Daoy (cell line): ENCODE results near the gene SERP2. TPM values are rescaled to one million over a fixed set of nuclear protein-coding genes. Genes with fewer than 3 reads are reported as not detected.

Source experiments
- DNase-seq: peaks from one replicate; pipeline ENCODE4 v3.0.0-alpha.2; 2015; ENCODE audit warnings: low read depth
- total RNA-seq: library from RNA; depleted of rRNA; stranded (reverse); fragments of >200 nt; shearing (Covaris generic); gene quantifications from 2 replicates; pipeline ENCODE4 v1.2.3, GENCODE V29; 2014

Gene SERP2
- total RNA-seq, 1 experiment from 2014 or later: 1.9 TPM

DNA sequence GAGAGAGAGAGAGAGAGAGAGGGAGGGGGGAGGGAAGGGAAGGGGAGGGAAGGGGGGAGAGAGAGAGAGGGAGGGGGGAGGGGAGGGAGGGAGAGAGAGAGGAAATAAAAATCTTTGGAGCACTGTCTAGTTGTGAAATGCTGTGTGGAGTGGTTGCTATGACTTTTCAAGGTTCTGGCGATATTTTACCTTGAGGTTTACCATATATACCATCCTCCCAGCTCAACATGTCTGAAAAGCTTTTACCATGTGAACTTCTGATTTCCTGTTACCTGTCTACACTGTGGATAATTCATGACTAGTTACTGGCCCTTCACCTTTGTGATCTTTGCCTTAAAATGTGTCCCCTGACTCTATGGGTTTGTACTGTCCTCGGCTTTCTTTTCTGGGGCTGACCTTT is 38.2 kb downstream of the SERP2 start:
- no peak for DNase-seq

DNA sequence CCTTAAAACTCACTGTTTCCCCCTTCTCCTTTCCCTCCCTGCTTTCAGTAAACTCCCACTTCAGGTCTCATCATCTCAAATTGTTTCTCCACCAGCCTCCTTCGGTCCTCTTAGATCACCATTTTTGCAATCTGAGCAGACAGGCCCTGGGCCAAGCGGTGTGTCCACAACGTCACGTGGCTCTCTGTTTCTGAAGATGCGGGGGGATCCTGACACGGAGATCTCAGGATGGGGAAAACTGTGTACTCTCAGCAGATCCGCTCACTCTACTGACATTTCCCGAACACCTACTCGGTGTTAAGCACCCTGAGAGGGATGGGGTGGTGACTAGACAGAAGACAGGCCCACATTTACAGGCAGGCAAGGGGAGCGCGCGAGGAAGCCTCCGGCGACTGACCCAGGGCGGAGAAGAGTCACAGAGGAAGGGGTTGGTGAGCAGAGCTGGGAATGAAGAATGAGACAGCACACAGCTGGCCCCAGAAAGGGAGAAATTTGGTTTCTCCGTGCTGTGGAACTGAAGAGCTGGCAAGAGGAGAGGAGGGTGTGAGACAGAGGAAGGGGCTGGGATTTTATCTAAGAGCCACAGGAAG is 38.8 kb downstream of the SERP2 start:
- DNase-seq: no peak

DNA sequence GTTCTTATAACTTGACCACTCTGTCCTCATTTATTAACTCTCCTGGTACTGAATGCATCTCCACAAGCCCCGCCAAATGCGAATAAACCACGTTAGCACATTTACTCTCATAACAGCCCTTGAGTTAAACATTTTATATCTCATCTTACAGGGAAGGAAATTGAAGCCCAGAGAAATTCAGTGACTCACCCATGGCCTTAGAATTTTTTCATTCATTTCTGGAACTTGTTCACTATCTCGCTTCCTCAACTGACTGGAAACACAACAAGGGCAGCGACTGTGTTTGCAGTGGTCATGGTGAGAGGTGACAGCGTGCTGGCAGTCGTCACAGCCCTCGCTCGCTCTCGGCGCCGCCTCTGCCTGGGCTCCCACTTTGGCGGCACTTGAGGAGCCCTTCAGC is 39.5 kb downstream of the SERP2 start:
- no peak for DNase-seq

DNA sequence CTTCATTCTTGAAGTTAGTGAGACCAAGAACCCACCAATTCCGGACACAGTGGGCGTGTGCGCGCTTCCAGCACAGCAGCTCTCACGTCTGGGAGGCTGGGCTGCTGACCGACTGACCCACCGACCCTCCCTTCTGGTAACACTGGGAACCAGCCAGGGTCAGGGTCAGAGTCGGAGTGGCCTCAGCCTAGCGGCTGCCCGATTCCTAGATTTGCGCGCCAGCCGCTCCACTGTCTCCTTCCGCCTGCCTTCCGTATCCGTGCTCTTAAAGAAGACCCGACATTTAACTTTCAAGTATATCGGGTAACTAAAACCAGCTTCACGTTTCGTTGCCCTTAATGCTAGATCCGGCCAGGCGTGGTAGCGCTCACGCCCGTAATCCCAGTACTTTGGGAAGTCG is 41.1 kb downstream of the SERP2 start:
- no peak for DNase-seq

DNA sequence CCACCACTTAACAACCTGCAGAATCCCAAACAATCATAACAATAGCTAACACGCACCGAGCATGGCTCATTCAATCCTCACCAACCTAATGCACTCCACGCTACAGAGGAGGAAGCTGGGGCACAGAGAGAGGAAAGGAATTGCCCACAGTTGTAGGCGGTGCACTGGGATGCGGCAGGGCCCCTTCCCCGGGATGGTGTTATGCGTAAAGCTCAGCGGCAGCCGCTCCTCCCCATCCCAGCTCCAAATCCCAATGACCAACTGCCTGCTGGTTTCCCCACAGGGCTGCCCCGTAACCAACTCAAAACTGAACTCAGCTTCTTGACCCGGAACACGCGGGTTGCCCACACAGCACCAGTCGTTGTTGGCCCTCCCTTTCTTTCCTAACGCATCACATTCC is 42.2 kb downstream of the SERP2 start:
- no peak for DNase-seq

DNA sequence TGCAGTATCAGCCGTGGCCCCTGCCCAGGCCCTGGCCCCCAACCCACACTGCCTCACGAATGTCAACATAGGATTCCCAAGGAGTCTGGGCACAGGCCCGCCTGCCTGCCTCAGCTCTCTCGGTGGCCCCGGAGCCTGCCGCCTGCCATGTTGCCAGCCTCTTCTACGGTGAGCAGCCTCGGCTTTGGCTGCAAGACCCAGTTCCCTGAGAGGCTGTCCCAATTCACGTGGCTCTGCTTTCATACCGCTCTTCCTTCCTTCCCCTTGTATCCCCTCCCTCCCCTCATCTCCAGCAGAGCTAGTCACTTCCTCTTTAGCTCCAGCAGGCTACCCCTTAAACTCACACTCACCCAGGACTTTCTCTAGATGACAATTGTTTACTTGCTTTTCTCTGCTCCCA is 42.7 kb downstream of the SERP2 start:
- no peak for DNase-seq

DNA sequence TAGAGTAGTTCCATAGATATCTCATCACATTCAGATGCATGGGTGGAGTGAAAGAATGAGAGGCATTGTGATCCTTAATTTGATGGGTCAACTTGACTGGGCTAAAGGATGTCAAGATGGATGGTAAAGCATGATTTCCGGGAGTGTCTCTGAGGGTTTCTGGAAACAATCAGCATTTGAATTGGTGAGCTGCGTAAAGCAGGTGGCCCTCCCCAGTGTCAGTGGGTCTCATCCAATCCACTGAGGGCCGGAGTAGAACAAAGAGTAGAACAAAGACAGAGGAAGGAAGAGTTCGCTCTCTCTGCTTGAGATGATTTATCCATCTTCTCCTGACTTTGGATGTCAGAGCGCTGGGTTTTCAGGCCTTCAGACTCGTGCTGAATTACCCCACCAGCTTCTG is 43.1 kb downstream of the SERP2 start:
- DNase-seq: no peak

DNA sequence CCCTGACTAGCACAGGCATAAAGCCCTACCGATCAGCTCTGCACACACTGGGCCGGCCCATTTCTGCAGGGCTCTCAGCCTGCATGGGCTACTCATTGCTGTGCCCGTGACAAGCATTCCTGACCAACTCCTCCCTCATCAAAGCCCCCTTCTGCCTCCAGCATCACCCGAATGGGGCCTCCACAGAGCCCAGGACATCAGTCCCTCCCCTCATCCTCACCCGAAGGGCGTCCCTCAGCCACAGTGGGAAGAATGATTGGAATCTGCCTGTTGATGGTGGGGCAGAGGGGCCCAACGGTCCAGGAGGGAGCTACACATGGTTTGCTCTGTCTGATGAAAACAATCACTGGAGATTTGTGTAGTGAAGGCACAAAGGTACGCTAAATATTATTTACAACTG is 43.8 kb downstream of the SERP2 start:
- DNase-seq: no peak

DNA sequence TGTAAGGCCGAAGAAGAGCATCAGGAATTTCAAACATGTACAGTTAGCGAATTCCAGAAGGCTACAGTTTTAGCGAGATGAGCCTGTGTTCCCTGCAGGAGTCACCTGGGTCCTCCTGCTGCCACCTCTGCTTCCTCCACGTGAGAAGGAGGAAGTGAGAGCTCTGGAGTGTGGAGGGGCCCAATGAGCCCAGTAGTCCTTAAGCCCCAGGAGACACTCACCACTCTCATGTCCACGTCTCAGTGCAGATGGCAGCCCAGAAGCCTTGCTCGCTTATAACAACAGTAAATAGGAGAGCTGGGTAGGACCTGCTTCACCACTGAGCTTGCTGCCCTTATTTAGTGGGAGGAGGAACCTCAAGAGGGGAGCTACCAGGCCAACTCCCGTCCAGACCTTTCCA is 44.3 kb downstream of the SERP2 start:
- DNase-seq: no peak

DNA sequence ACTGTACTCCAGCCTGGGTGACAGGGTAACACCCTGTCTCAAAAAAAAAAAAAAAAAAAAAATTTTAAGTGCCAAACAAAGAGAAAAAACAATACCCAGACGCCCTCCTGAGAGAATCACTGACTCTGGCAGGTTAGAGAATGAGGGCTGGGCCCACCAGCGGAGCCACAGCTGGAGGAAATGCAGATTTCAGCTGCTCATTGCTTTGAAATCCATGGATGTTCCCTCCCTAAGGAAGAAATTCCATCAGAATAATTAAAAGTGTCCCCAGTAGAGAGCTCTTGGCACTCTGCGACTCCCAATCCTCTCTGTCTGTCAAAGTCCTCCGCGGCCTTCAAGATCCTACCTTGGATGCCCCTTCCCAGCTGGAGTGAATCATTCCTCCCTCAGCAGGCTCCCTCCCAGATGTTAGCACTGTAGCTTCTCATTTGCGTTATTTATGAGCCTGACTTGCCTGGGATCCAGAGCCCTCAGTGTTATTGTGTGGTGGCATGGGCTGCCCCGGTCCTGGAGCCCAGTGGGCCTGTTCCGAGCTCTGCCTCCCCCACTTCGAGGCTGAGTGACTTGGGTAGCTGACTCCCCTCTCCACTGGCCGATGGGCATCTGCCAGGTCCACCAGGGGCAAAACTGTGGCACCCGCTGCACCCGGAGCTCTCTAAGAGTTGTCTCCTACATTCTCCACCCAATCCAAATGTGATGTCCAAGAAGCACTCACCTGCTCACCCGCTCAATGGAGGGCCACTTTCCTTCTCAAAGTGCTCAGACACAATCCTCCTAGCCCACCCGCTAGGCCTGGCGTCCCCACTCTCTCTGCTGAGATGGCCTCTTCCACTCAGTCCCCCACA is 47.0 kb downstream of the SERP2 start:
- no peak for DNase-seq

DNA sequence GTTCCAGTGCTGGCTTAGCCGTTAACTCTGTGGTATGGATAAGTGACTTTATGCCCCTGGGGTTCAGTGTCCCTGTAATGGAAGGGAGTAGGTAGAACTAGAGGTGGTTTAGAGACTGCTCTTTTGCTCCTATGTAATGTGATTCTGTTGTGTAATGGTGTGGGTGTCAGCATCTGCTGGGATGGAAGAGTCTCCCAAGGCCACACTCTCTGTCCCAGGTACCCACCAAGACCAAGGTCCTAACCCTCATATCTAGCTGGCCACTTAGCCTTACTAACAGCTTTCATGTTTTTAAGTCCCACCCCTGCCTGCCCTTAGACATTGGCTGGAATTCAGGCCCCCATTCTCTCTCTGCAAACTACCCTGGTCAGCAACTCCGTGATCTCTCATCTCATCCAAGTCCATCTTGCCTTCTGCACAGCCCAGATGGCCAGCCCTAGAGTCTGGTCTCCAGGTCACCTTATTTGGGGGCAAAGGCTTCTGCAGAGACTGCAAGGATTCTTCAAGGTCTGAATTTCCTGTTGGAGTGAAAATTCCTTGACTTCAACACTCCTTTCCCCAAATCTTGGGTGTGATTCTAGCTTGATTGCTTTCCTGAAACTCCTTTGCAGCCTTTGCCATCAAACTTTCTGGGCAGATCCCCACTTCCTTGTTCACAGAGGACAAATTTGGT is 48.4 kb downstream of the SERP2 start:
- no peak for DNase-seq

DNA sequence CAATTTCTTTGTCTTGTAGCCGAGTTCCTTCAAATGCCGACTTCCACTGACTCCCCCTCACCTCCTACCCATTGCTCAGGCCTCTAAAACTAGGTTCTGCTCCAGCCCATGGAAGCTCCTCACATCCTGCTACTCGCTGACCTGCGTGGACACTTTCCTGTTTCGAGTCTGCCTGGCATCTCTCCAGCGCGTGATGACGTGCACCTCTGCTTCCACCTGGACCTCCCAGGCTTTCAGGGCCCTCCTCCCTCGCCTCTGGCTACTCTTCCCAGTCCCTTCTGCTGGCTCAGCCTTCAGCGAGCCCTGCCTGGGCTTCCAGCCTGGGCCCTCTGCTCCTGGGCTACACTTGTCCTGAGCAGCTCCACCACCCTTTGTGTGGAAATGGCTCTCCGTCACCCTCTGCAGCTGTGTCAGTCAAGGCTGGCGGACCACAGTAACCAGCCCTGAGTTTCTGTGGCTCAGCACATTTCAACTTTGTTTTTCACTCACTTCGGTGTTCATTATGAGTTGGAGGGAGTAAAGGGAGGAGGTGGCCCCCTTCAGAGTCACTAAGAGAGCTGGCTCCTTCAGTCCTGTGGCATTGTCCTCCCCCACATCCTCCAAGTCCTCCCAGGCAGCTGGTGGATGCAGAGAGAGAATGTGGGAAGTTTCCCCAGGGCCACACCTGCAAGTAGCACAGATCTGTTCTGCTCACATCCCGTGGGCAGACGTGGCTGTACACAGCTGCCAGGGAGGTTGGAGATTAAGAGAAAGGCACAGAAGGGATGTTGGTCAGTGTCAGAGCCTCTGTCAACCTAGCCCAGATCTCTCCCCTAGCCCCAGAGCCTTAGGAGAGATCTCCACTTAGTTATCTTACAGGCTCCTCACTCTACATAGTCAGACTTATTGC is 49.4 kb downstream of the SERP2 start:
- no peak for DNase-seq

DNA sequence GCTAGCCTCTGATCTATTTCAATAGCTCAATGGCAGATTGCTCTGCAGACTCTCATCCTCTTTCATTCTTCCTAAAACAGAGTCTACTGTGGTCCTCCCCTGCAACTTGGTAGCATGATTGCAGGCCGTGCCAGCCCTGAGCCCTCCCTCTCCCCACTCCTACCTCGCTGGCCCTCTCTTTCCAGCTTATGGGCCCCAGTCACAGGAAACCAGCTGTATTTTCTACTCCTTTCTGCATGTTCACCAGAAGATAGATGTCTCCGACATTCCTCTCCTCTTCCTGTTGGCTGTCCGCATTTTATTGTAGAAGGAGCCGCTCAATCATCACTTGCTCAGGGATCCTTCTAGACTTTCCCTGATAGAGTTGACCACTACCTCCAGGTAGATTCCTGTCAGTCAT is 50.2 kb downstream of the SERP2 start:
- DNase-seq: no peak

DNA sequence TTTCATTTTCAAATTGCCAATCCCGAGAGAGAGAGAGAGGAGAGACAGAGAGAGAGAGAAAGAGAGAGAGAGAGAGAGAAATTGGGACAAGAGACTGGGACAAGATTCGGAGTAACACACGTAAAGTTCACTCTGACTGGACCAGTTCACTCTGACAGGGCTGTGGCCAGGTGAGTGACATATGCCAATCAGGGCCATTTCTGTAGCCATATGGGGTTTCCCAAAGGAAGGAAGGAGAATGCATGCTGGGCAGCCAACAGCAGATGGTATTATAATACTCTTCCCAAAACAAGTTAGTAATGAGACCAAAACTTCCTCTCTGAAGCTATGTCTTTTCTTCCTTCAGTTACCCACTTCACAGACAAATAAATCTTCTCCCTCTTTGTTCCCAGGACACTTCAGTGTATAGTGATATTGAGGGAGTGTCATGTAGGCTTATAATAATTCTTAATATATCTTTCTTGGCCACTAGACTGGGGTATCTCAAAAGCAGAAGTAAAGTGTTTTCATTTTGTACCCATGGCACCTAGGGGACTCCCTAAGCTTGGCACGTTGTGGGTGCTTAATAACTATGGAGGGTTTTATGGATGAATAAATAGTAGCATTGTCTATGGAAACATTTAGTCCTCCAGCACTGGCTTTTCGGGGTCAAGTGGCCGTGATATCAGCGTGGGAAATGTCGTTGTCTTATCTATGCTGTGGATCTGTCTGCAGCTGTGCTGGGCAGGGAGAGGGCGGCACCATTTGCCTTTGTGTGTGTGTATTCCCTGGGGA is 51.6 kb downstream of the SERP2 start:
- DNase-seq: no peak

DNA sequence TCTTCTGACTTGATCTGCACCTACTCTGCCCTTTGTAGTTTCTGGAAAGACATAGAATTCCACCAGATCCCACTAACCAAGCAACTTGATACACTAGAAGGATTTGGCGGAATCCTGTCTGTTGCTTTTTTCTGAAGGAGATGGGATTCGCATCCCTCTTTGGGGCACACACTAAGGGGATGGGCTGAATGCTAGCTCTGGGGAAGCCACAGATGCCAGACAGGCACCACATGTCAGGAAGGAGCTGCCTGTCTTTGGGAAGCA is 52.1 kb downstream of the SERP2 start:
- DNase-seq: no peak

DNA sequence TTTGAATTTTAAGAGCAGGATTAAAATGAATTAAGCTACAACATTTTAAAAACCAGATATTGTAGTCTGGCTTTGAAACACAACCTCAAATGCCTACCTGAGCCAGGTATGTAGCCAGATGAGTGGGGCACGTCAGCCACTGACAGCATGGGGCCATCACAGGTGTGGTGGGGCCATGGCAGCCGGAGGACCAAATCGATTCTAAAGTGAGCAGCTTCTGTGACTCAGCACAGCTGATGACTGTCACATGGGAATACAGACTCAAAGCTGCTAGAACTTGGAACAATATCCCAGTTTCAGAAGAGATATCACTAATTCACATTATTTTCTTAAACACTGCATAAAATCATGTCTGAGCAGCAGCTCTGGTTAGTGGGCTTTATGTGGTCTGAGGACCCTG is 52.8 kb downstream of the SERP2 start:
- DNase-seq: no peak

DNA sequence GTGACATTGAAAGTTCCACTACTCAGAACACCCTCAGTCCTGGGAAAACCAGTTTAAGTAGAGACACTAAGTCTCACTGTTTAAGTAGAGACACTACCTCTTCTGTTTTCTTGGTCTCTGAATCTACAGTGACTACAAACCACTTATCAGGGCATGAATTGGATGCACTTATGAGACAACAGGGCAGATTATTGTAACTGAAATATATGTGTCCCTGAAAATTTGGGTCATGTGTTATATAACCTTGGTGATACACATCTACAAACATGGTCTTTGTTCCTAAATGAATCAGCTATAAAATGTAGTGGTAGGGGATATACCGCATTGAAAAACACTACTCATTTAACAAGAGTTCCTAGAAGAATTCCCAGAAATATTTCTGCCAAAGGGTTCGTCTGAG is 55.7 kb downstream of the SERP2 start:
- DNase-seq: no peak

DNA sequence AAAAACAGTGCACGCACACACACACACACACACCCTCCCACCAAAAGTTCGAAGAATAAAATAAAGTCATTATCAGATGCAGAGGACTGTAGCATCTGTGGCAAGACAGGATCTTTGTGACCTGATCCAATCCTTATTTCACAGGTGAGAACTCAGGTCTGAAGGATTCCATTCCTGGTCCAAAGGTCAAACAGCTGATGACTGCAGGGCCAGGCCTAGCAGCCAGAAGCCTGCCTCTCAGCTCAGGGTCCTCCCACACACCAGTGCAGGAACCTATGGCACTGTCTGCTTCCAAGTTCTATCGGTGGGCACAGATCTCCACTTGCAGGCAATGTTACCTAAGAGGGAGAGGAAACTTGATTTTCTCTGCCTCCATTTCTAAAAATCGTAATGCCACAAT is 57.5 kb downstream of the SERP2 start:
- no peak for DNase-seq

DNA sequence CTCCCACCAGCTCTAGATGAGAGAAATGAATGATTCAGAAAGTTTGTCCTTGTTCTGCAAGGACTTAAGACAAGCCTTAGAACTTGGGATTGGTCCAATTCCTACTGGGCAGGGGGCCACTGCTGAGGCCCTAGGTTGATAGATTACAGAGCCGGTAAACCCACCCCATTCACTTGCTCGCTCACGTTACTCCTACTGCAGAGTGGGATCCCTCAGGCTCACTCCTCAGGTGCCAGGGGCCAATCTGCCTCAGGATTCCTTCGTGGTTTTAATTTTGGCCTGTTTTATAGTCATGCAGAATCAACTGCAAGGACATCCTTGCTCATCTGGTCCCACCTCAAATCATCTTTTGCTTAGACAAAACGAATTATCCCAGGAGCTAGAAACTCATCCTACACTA is 59.0 kb downstream of the SERP2 start:
- DNase-seq: no peak

DNA sequence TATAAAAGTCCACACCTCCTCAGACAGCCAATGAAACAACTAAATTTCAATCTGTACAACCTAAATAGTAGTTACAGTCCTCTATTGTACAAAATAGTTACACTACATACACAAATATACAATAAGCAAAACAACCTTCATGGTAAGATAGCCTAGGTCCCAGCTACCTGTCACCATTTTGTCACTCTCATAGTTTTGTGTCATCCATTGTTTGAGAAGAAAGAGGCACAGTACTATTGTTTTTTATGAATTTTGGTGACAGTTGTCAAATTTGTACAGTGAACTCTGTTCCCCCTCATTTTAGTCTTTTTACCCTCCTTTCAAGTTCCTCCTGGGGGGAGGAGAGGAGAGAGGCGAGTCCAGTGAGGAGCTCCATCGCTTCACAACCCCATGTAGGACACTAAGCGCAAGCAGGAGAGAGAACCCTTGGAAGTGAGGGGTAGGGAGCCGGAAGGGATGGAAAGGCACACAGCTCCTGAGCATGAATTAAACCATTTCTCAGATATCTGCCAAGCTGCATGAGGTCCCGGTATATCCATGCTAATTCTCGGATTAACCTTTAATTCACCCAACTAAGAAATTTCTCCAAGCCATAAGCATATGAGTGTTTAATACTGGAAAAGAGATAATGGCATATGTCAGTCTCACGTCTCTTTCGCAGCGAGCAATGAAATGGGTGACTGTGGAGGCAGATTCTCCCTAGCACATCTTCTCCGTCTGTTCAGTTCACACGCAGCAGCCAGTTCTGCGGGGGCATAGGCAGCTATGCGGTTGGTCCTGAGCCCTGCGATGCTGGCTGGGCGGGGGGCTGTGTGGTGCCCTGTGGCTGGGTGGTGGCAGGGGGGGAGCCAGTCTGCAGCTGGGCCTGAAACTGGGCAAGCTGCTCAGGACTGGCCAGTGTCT is 60.5 kb downstream of the SERP2 start:
- no peak for DNase-seq

DNA sequence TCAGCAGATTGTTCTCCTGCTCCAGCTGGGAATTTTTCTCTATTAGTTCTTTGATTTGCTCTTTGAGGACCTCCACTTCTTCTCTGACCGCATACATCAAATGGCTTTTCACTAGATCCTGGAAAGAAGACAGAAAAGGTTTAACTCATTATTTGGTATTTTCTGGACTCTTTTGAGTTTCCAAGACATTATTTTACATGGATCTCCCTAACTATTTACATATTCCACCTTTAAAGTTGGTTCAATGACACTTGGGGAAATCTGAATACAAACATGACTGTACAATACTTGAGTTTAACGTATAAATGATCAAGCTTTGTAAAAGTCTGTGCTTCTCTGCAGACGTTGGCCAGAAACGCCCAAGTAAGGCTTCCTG is 61.1 kb downstream of the SERP2 start:
- no peak for DNase-seq
